Stomach smooth muscle (tissue), 2 donors: Measurements from ENCODE around the gene ZNF618.

Experiments used
- H3K27ac ChIP-seq: one replicate; pipeline ENCODE4 v1.7.0; 2013; ENCODE audit warnings: mild to moderate bottlenecking, low read length, inconsistent platforms
- H3K27me3 ChIP-seq, 2 donors: one replicate each; pipeline ENCODE4 v1.7.0; 2013; ENCODE audit warnings: low read length in 2 of 2; ENCODE audit not compliant: insufficient read depth in 2 of 2, control insufficient read depth in 1 of 2
- H3K36me3 ChIP-seq, 2 donors: one replicate each; pipeline ENCODE4 v1.7.0; 2013; ENCODE audit warnings: low read length in 2 of 2; ENCODE audit not compliant: control insufficient read depth in 2 of 2, insufficient read depth in 2 of 2
- H3K4me1 ChIP-seq: one replicate; pipeline ENCODE4 v1.7.0; 2013; ENCODE audit warnings: low read length; ENCODE audit not compliant: control insufficient read depth, insufficient read depth
- H3K4me3 ChIP-seq, 2 donors: one replicate each; pipeline ENCODE4 v1.7.0; 2013; ENCODE audit warnings: low read length in 2 of 2
- H3K9ac ChIP-seq, 2 donors: one replicate each; pipeline ENCODE4 v1.7.0; 2013; ENCODE audit warnings: low read length in 2 of 2, mild to moderate bottlenecking in 1 of 2
- H3K9me3 ChIP-seq, 2 donors: one replicate each; pipeline ENCODE4 v1.7.0; 2013; ENCODE audit warnings: low read length in 2 of 2; ENCODE audit not compliant: control insufficient read depth in 2 of 2
- donor health status: healthy.
- donor health status: Pancreatic carcinoma.

ZNF618 gene

DNA sequence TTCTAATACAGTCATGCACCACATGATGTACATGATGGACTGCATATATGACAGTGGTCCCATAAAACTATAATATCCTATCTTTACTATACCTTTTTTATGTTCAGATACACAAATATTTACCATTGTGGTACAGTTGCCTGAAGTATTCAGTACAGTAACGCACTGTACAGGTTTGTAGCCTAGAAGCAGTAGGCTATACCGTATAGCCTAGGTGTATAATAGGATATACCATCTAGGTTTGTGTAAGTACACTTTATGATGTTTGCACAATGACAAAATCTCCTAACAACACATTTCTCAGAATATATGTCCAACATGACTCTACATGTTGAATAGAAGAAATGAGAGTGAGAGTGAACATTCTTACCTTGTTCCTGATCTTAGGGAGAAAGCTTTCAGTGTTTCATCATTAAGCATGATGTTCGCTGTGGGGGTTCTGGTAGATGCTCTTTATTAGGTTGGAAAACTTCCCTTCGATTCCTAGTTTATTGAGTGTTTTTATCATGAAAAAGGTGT, 170.2 kb downstream of the ZNF618 start:
- H3K27ac ChIP-seq: no peak overlapping the region
- H3K9me3 ChIP-seq: no peaks in the 10 kb centered on the region
- H3K36me3 ChIP-seq: peaks cover 0 to 8% of the 10 kb centered on the region in 2 donors
- no peaks in the 10 kb centered on the region for H3K4me1 ChIP-seq
- H3K9ac ChIP-seq: no peak overlapping the region
- no peaks in the 10 kb centered on the region for H3K27me3 ChIP-seq
- H3K4me3 ChIP-seq: no peak overlapping the region

DNA sequence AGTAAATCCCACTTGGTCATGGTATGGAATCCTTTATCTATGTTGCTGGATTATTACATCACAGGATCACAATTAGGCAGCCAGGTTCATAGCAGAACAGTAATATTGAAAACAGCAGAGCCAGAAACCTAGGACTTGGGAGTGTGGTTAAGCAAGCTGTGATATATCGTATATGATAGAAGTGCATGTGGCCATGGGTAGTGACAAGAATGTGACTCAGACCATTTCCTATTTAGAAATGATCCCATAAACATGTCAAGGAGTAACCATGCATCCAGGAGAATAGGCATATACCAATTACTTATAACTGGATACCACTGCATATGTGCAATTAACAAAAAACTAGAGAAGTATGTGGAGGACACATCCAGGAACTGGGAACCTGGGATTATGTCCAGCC, 170.8 kb downstream of the ZNF618 start:
- Histone ChIP-seq H3K4me1 (no peaks in the 10 kb centered on the region), H3K27ac (no peak overlapping the region), H3K36me3 (peaks cover 0 to 10% of the 10 kb centered on the region in 2 donors), H3K9ac (no peak overlapping the region), H3K4me3 (no peak overlapping the region), H3K27me3 (no peaks in the 10 kb centered on the region), H3K9me3 (no peaks in the 10 kb centered on the region)

DNA sequence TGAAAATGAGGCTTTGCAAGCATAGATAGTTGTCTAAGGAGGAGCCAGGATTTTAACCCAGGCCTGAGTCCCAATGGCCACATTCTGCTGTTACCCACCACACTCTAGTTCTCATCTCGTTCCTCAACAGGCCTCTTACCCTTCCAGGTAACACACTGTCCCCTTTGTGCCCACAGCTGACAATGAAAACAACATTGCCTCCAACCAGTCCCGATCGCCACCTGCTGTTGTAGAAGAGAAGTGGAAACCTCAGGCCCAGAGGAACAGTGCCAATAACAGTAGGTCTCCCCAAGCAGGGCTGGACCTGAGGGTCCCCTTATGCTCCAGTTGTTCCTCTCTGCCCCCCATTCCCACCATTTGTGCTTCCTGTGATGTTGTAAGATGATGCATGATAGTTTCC, 171.6 kb downstream of the ZNF618 start:
- Histone ChIP-seq H3K4me3 (no peak overlapping the region), H3K9me3 (no peaks in the 10 kb centered on the region), H3K36me3 (peaks cover 0 to 10% of the 10 kb centered on the region in 2 donors), H3K27ac (no peak overlapping the region), H3K4me1 (no peaks in the 10 kb centered on the region), H3K9ac (no peak overlapping the region), H3K27me3 (no peaks in the 10 kb centered on the region)

DNA sequence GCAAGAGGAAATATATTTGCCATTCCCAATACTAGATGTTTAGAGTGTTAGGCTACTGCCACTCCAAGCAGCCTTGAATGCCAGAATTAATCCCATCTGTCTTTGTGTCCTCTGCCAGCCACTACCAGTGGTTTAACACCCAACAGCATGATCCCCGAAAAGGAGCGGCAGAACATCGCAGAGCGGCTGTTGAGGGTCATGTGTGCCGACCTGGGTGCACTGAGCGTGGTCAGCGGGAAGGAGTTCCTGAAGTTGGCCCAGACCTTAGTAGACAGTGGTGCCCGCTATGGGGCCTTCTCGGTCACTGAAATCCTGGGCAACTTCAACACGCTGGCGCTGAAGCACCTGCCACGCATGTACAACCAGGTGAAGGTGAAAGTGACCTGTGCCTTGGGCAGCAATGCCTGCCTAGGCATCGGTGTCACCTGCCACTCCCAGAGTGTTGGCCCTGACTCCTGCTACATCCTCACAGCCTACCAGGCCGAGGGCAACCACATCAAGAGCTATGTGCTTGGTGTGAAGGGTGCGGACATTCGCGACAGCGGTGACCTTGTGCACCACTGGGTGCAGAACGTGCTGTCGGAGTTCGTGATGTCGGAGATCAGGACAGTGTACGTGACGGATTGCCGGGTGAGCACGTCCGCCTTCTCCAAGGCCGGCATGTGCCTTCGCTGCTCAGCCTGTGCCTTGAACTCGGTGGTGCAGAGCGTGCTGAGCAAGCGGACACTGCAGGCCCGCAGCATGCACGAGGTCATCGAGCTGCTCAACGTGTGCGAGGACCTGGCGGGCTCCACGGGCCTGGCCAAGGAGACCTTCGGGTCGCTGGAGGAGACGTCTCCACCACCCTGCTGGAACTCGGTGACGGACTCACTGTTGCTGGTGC, 172.7 kb downstream of the ZNF618 start:
- H3K9ac ChIP-seq: no peak overlapping the region
- no peaks in the 10 kb centered on the region for H3K4me1 ChIP-seq
- no peak overlapping the region for H3K4me3 ChIP-seq
- H3K36me3 ChIP-seq: peaks cover 0 to 10% of the 10 kb centered on the region in 2 donors
- no peaks in the 10 kb centered on the region for H3K27me3 ChIP-seq
- no peak overlapping the region for H3K27ac ChIP-seq
- H3K9me3 ChIP-seq: no peaks in the 10 kb centered on the region

DNA sequence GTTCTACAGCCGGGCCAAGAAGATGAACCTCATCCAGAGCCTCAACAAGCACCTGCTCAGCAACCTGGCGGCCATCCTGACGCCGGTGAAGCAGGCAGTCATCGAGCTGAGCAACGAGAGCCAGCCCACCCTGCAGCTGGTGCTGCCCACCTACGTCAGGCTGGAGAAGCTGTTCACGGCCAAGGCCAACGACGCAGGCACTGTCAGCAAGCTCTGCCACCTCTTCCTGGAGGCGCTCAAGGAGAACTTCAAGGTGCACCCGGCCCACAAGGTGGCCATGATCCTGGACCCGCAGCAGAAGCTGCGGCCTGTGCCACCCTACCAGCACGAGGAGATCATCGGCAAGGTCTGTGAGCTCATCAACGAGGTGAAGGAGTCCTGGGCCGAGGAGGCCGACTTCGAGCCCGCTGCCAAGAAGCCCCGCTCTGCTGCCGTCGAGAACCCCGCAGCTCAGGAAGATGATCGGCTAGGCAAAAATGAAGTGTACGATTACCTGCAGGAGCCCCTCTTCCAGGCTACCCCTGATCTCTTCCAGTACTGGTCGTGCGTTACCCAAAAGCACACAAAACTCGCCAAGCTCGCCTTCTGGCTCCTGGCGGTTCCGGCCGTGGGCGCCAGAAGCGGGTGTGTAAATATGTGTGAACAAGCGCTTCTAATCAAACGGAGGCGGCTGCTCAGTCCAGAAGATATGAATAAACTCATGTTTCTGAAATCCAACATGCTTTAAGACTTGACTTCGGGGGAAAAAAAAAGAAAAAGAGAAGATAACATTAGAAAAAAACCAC, 173.5 kb downstream of the ZNF618 start:
- H3K27ac ChIP-seq: no peak overlapping the region
- H3K27me3 ChIP-seq: no peaks in the 10 kb centered on the region
- H3K36me3 ChIP-seq: peaks cover 0 to 10% of the 10 kb centered on the region in 2 donors
- H3K4me1 ChIP-seq: no peaks in the 10 kb centered on the region
- H3K9me3 ChIP-seq: no peaks in the 10 kb centered on the region
- H3K4me3 ChIP-seq: no peak overlapping the region
- H3K9ac ChIP-seq: no peak overlapping the region

GRCh38 chr9:114050226-114050568, 174.1 kb downstream of the ZNF618 start:
- H3K9ac ChIP-seq: no peak overlapping the region
- no peaks in the 10 kb centered on the region for H3K27me3 ChIP-seq
- H3K4me3 ChIP-seq: no peak overlapping the region
- H3K36me3 ChIP-seq: peaks cover 0 to 10% of the 10 kb centered on the region in 2 donors
- H3K27ac ChIP-seq: no peak overlapping the region
- H3K9me3 ChIP-seq: no peaks in the 10 kb centered on the region
- H3K4me1 ChIP-seq: no peaks in the 10 kb centered on the region

DNA sequence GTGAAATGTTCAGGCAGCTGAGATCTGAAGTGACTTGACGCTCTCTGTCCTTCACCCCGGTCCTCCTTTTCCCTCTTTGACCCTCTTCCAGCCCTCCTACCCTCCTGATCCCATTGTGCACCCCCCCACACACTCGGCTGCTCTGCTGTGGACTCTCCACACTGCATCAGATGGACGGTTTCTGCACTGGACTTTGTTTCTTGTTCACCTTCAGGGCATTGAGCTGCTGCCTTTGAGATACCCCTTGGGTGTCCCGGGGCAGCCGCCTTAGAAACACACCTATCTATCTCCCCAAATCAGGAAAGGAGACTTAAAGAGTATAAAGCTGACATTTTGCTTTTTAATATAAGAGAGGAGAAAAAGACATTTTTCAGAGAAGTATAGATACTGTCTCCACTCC, 174.5 kb downstream of the ZNF618 start:
- H3K36me3 ChIP-seq: peaks cover 0 to 10% of the 10 kb centered on the region in 2 donors
- no peak overlapping the region for H3K9ac ChIP-seq
- H3K4me3 ChIP-seq: no peak overlapping the region
- no peaks in the 10 kb centered on the region for H3K9me3 ChIP-seq
- H3K4me1 ChIP-seq: no peaks in the 10 kb centered on the region
- no peak overlapping the region for H3K27ac ChIP-seq
- H3K27me3 ChIP-seq: no peaks in the 10 kb centered on the region

GRCh38 chr9:114051281-114051680, 175.2 kb downstream of the ZNF618 start:
- Histone ChIP-seq H3K9me3 (no peaks in the 10 kb centered on the region), H3K4me3 (no peak overlapping the region), H3K27ac (no peak overlapping the region), H3K9ac (no peak overlapping the region), H3K36me3 (peaks cover 0 to 10% of the 10 kb centered on the region in 2 donors), H3K4me1 (no peaks in the 10 kb centered on the region), H3K27me3 (no peaks in the 10 kb centered on the region)

DNA sequence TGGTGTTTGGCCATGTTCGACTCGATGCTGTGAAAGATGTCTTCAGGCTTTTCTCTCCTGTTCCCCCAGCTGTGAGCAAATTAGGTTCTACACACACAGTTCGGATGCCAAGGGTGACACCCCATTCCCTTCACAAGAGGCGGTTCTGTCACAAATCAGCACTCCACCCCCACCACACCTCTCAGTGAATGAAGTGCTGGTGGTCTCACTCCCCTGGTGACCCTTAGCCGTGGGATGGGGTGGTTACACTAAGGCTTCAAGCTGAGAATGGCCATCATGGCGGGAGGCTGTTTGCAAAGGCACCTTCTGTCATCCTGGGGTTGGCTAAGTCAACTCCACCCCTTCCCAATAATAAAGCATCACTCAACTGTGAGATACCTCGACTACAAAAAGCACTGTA, 175.6 kb downstream of the ZNF618 start:
- Histone ChIP-seq H3K4me1 (no peaks in the 10 kb centered on the region), H3K4me3 (no peak overlapping the region), H3K9ac (no peak overlapping the region), H3K27ac (no peak overlapping the region), H3K36me3 (peaks cover 0 to 10% of the 10 kb centered on the region in 2 donors), H3K27me3 (no peaks in the 10 kb centered on the region), H3K9me3 (no peaks in the 10 kb centered on the region)

DNA sequence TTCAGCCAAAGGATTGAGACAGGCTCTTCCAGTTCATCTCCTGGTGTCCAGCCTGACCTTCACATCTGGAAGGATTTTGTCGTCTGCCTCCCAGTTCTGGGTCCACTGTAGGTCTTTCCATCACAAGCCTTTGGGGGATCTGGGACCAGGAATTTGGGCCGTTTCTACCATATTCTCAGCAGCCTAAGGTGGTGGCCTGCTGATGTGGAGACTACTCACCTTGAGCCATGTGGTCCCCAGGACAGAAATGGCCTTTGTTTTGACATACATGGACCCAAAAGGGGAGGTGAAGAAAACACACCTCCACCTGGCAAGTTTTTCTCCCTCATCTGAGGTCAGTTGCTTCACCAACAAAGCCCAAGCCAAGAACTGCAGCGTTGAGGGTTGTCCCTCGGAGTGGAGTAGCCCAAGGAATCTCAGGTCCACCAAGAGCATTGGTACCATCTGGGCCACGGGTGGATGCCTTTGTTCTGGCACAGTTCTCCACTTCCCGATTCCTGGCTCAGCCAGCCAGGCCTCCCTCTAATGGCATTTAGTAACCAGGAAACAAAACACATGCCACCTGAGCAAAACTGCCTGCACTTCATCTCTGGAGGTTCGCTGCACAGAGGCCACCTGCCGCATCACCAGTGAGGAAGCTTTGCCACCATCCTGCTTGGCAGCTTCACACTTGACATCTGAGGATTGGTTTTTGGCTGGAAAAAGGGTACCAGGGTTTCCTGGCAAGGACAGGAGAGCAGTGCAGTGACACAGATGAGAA, 177.3 kb downstream of the ZNF618 start:
- no peaks in the 10 kb centered on the region for H3K27me3 ChIP-seq
- no peak overlapping the region for H3K27ac ChIP-seq
- H3K9me3 ChIP-seq: no peaks in the 10 kb centered on the region
- no peaks in the 10 kb centered on the region for H3K4me1 ChIP-seq
- no peak overlapping the region for H3K4me3 ChIP-seq
- H3K9ac ChIP-seq: no peak overlapping the region
- H3K36me3 ChIP-seq: peaks cover 0 to 7% of the 10 kb centered on the region in 2 donors
